ENCODE data around the gene MID2.
"Not testable (repeated sequence)": the region's sequence is repeated elsewhere in the genome, so short reads cannot be mapped to it uniquely, and the experiment has no call there.

Gene MID2

DNA sequence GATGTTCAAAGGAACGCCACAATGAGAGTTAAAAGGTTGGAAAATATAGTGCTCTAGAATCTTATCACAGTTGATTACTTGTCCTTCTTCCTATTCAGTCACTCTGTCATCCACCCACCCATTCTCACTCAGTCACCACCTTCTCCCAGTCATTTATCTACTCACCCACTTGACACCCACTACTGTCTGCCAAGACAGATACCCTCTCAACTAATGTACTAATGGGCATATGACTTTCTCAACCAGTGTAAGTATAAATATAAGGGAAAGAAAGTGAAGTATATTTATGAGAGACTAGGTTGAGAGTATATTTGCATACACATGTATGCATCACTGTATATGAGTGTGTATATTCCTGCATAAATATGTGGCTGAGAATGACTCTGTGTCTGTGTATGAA is 20.0 kb downstream of the MID2 start:
- no peak for DNase-seq

GRCh38 chrX:107848591-107848990 is 22.9 kb downstream of the MID2 start:
- DNase-seq: no peak

GRCh38 chrX:107849747-107850421 is 24.2 kb downstream of the MID2 start:
- DNase-seq: no peak

GRCh38 chrX:107850422-107850765 is 24.7 kb downstream of the MID2 start:
- DNase-seq: no peak

- DNase-seq: no peak
These were observed 25.5 kb downstream of the MID2 start for GRCh38 chrX:107851215-107851614.

- DNase-seq: not testable (repeated sequence)
These were observed 26.0 kb downstream of the MID2 start for GRCh38 chrX:107851665-107852064.

DNA sequence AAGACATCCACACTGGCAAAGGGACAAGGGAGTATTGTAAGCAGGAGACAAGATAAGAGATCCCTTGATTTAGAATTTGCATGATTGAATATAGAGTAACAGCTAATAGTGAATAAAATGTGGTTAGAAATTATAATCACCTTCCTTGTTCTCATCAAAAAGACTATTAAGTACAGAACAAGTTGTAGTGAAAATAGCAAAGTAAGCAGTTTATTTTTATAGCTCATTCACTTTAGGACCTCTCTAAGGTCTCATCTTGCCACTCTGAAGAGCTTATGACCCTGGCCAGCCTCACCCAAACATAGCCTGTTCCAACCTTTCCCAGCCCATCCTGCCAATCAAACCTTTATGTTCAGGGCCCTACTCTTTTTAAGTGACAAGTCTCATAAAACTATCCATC is 30.6 kb downstream of the MID2 start:
- DNase-seq: no peak

DNA sequence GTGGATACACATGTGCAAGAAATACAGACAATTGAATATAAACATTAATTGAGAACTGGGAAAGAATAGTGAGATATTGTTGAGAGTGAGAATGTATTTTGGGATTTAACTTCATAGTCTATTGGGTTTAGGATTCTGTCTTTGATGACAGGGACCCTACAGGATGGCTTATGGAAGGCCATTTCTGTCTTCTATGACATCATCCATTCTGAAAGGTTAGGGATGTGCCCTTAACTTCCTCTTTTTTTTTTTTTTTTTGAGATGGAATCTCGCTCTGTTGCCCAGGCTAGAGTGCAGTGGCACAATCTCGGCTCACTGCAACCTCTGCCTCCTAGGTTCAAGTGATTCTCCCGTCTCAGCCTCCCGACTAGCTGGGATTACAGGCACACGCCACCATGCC is 31.4 kb downstream of the MID2 start:
- not testable (repeated sequence) for DNase-seq

- no peak for DNase-seq
These were observed 32.2 kb downstream of the MID2 start for GRCh38 chrX:107857837-107858236.

DNA sequence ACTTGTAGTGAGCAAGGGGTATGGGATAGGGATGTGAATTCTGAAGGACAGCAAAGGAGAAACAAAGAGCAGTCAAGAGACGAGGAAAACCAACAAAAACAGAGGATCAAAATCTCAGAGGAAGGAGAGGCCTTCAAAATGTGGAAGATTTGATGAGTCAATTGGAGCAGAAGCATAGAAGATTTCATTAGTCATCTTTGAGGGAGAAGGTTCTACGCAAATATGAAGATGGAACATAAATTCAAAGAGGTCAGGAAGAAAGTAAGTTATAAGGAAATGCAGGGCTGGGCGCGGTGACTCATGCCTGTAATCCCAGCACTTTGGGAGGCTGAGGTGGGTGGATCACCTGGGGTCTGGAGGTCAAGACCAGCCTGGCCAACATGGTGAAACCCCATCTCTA is 35.4 kb downstream of the MID2 start:
- DNase-seq: no peak

- no peak for DNase-seq
These were observed 45.5 kb downstream of the MID2 start for GRCh38 chrX:107871136-107871535.

- DNase-seq: no peak
These were observed 52.4 kb downstream of the MID2 start for GRCh38 chrX:107878106-107878505.

- DNase-seq: no peak
These were observed 54.5 kb downstream of the MID2 start for GRCh38 chrX:107880054-107880610.

DNA sequence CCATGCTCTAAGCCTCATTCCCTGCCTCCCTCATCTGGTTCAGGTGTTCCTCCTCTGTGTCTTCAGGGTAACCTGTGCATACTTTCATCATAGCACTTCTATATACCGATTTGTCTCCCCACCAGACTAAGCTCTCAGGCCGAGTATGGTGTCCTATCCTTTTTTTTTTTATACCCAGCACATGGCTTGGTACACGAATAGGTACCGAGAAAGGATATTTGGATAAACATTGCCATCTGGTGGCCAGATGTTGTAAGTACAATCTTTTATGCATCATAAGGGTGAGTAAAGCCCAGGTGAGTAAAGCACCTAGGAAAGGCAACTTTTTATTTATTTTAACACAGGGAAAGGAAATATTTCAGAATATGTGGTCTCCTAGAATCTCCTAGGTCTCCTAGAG is 68.4 kb downstream of the MID2 start:
- DNase-seq: peak; percentile 57

DNA sequence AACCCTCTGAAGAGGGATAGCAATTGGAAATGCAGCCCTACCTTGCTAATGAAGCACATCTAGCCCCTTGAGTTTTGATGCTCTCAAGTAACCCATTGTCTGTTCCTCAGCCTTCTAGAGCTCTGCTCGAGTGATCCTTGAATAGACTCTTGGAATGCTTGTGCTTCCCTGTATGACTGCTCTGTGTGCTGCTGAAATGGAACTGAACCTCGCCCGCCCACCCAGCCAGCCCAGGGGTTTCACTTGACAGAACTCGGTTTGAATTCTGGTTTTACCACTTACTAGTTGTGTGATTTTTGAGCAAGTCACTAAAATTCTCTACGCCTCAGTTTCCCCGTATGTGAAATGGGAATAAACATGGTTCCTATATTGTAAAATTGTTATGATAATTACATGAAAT is 77.1 kb downstream of the MID2 start:
- no peak for DNase-seq

DNA sequence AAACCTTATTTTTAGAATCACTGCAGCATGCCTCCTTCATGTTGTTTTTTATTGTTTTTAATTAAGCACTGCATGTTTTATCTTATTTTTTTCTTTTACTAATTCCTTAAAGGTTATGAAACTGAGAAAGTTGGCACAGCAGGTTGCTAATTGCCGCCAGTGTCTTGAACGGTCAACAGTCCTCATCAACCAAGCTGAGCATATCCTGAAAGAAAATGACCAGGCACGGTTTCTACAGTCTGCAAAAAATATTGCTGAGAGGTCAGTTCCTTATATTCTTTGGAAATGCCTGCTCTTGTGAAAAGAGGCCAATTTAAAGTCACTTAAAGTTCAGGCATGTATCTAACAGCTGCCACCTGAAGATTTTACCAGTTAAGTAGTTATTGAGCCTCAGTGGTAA is 79.7 kb downstream of the MID2 start:
- no peak for DNase-seq

DNA sequence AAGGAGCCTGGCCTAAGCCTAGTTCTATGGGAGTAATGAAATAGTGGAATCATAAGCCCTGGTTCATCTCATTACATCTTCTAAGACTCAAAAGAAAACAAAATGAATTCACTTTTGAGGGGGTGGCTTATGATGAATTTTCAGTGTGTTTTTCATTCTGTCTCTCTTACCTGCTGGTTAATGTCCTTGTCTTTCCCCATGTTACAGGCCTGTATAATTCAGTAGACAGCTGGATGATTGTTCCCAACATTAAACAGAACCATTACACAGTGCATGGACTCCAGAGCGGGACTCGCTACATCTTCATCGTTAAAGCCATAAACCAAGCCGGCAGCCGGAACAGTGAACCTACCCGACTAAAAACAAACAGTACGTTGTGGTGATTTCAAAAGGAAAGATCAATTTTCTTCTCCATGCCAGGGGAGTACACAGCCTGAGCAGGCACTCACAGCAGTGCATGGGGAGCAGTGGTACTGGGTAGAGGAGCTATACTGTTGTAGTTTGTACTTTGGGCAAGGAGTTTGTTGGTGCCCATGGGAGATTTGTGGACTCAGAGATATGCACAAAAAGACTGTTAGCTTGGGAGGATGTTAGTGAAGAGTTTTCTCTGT is 98.6 kb downstream of the MID2 start:
- DNase-seq: peak; percentile 23

DNA sequence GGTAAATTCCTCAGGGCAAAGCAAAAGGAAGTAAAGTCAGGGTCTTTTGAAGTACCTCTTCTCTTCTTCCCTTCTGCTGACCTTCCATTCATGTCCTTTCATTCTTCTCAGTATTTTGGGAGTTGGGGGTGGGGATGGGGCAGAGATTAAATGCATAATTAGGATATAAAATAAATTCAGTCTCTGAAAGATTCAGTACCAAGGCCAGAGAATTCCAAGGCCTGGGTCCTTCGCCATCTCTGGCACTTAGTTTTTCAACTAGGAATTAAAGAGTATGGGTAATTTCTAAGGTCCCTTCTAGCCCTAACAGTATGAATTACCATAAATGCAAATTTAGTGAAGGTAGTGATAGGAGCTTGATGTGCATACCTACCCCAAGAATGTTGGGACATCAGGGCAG is 108.6 kb downstream of the MID2 start:
- no peak for DNase-seq

- DNase-seq: no peak
These were observed 109.5 kb downstream of the MID2 start for GRCh38 chrX:107935200-107935599.

DNA sequence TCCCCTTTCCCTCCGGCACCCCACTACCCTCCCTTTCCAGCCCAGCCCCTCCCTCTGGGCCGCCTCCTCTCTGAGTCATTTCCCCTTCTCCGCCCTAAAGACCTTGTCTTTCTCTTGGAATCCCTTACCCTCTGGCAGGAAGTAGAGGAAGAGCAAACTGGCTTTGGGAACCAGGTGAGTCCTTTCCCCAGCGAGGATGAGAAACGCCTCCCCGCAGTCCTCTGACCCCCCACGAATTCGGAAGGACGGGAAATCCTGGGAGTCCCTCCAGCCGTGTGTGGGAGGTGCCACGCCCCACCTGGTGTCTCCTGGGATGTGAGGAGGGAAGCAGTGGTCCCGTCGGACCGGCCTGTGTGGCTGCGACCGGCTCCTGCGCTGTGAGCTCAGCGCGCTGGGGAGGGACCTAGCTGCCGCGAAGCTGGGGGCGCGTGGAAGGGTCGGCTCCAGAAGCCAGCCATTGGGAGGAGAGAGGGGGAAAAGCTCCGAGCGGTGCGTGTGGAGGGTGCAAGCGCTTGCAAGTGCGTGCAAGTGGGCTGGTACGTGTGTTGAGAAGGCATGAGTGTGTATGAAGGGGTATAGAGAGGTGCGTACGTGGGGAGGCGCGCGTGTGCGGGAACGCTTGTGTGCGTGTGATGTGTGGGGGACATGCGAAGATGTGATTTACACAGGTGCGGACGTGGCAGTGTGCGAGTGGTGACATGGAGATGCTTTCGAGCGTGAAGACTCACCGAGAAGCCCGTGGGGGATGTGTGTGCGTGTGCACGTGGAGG is 110.2 kb downstream of the MID2 start:
- no peak for DNase-seq

- no peak for DNase-seq
These were observed 110.7 kb downstream of the MID2 start for GRCh38 chrX:107936434-107936730.

- DNase-seq: no peak
These were observed 114.4 kb downstream of the MID2 start for GRCh38 chrX:107940095-107940494.

DNA sequence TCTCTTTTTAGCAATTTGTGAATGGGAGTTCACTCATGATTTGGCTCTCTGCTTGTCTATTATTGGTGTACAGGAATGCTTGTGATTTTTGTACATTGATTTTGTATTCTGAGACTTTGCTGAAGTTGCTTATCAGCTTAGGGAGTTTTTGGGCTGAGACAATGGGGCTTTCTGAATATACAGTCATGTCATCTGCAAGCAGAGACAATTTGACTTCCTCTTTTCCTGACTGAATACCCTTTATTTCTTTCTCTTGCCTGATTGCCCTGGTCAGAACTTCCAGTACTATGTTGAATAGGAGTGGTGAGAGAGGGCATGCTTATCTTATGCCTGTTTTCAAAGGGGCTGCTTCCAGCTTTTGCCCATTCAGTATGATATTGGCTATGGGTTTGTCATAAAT is 129.7 kb downstream of the MID2 start:
- not testable (repeated sequence) for DNase-seq

DNA sequence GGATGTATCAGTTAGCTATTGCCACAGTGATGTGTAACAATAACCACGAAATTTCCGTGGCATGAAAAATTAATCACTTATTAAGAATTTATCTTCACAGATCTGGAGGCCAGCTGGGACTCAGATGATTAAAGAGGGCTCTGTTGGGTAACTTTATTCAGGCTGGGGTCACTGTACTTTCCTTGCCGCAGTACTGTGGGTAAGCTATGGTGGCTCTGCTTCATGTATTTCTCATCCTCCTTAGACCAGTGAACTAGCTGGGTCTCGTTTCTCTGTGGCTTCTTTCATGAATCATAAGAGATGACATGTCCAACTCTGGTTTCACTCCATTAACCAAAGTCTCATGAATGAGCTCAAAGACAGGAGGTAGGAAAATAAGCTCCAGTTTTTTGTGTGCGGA is 143.0 kb downstream of the MID2 start:
- no peak for DNase-seq

Data from NCI-H1092 (cell line).